H1 (cell line): ENCODE measurements around the gene SNTN. TPM values are rescaled to one million over a fixed set of nuclear protein-coding genes. Genes with fewer than 3 reads are reported as not detected.

Source experiments
- polyA plus RNA-seq, 7 experiments: library from polyadenylated mRNA; depleted of rRNA in 3 of 7; stranded (reverse) in 5 of 7; unstranded in 2 of 7; fragments of >200 nt in 5 of 7; fragments of 200-250 nt in 2 of 7; gene quantifications; 1 replicate in 5 of 7; 2 replicates in 1 of 7; 4 replicates in 1 of 7; pipeline versions ENCODE4 v1.2.1 to v1.2.3, GENCODE V29; 2011 to 2013; ENCODE audit warnings: missing spikeins in 2 of 7, mixed read lengths in 2 of 7
- total RNA-seq: library from RNA; stranded (reverse); fragmentation: NEBNext Ultra II Directional; extraction: Animal tissue kit (Norgen Biotek cat#: 25700); gene quantifications from 2 replicates; pipeline ENCODE4 v1.2.1, GENCODE V29; 2021
- TF ChIP-seq, protein P1 (sequence below): IDR thresholded peaks from 2 replicates; pipeline ENCODE4 v1.6.1; 2012; ENCODE audit warnings: low read length, inconsistent platforms

Gene SNTN
- total and polyA plus RNA-seq, 2 of the 8 experiments (the other 6 are each of a cell fraction or from before 2014, with no cell fraction given), result not detected

DNA sequence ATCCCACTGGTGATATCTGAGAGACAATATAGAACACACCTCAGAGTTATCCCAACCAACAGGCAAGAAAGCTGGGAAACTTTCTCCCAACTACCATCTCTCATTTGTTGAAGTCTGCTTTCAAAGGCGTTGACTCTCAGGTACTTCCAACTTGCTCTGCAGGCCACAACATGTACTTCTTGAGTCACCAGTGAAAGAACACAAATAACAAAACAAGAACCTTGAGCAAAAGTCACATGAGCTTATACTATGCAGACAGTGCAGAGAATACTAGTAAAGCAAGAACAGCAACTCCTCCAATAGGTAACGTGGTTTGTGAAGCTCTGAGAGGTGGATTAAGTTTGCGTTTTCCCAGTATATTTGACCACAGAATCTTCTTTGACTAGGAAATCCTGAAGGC lies 20.6 kb downstream of the SNTN start (continued):
- TF ChIP-seq, protein P1, sequence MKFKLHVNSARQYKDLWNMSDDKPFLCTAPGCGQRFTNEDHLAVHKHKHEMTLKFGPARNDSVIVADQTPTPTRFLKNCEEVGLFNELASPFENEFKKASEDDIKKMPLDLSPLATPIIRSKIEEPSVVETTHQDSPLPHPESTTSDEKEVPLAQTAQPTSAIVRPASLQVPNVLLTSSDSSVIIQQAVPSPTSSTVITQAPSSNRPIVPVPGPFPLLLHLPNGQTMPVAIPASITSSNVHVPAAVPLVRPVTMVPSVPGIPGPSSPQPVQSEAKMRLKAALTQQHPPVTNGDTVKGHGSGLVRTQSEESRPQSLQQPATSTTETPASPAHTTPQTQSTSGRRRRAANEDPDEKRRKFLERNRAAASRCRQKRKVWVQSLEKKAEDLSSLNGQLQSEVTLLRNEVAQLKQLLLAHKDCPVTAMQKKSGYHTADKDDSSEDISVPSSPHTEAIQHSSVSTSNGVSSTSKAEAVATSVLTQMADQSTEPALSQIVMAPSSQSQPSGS, result no peak
